ENCODE results near the gene OR13C4. TPM values are rescaled to one million over a fixed set of nuclear protein-coding genes. Genes with fewer than 3 reads are reported as not detected.
"Not testable (repeated sequence)": the region's sequence is repeated elsewhere in the genome, so short reads cannot be mapped to it uniquely, and the experiment has no call there.

OR13C4 gene
- total RNA-seq: not detected in 2 replicates

DNA sequence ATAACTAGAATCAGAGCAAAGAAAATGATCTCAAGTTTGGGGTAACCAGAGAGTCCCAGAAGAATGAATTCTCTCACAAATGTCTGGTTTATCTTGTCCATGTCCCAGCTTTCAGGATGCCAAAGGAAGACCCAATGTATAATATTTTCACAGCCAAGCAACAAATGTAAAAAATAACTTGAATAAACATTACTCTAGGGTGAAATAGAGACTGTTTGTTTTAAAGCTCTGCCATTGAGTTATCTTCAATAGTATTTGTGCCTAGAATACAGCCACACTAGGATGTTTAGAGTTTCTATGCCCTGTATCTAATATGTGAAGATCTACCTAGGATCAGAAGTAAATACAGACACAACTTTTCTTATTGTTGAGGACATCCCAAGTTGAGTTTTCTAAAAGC is at the start of gene OR13C4:
Gene OR13C4 (minus strand): TSS at position 101 of the 400 bp plus-strand sequence. CDS start 0 bp downstream, at position 101.
- DNase-seq: no peak

- DNase-seq: no peak
Observed at GRCh38 chr9:104575456-104575855, 48.4 kb upstream of the OR13C4 start.

- DNase-seq: no peak
Observed at GRCh38 chr9:104572612-104573011, 45.6 kb upstream of the OR13C4 start.

- DNase-seq: no peak
Observed at GRCh38 chr9:104568868-104569267, 41.9 kb upstream of the OR13C4 start, which contains the start of gene OR13C8. Gene OR13C8, plus strand, starts transcription at chr9:104569168. Its CDS starts 0 bp downstream, at chr9:104569168.

DNA sequence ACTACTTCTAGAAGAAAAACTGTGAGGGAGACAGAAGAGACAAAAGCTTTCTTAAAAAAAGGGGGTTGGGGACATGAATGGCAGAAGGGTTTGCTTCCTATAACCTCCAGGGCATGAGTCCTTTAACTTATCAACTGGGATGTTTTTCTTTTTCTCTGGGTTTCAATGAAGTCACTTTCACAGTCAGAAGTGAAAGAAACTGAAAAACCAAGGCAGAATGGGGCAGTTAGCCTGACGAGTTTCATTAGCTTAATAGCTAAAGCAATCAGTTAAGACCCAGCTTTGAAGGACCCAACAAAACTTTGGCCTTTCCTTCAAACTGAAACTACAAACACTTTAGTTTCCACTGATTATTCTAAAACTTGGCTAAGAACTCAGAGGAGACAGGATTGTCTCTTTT is 37.3 kb upstream of the OR13C4 start:
- DNase-seq: no peak

GRCh38 chr9:104556830-104557634 is 30.0 kb upstream of the OR13C4 start:
- DNase-seq: no peak

GRCh38 chr9:104555521-104555920 is 28.5 kb upstream of the OR13C4 start:
- no peak for DNase-seq

GRCh38 chr9:104553261-104553660 is 26.3 kb upstream of the OR13C4 start:
- no peak for DNase-seq

- DNase-seq: no peak
Observed at GRCh38 chr9:104544644-104545043, 17.6 kb upstream of the OR13C4 start.

DNA sequence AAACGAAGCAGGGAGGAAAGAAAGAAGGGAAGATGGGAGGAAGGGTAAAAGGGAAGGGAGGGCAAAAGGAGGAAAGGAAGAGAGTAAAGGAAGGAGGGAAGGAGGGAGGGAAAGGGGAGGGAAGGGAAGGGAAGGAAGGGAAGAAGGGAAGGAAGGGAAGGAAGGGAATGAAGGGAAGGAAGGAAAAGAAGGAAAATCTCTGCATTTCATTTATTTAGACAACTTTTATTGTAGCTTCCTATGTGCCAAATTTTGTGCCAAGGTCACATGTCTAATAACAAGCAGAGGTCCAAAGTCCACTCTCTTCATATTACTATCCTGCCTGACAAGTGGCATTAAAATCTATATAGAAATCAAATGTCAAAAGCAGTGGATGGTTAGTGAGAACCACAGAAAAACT is 12.3 kb upstream of the OR13C4 start:
- DNase-seq: no peak

DNA sequence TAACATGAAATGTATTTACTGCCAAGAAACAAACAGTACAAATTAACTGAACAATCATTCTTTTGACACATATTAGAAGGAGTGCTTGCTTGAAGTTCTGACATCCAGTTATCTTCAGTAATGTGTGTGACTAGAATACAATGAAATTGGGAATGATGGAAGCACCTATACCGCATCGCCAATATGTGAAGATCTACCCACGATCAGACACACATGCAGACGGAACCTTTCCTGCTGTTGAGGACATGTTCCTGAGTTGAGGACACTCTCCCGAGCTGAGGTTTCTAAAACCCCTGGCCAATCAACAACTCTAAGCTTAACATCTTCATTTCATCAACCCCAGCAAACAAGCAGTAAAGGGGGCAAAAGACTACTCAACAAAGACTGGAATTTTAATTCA is 9.7 kb upstream of the OR13C4 start, which contains the start of gene OR13C3:
Gene OR13C3 (minus strand): TSS at position 101 of the 400 bp plus-strand sequence. CDS start 133 bp downstream, outside the sequence.
- DNase-seq: no peak

DNA sequence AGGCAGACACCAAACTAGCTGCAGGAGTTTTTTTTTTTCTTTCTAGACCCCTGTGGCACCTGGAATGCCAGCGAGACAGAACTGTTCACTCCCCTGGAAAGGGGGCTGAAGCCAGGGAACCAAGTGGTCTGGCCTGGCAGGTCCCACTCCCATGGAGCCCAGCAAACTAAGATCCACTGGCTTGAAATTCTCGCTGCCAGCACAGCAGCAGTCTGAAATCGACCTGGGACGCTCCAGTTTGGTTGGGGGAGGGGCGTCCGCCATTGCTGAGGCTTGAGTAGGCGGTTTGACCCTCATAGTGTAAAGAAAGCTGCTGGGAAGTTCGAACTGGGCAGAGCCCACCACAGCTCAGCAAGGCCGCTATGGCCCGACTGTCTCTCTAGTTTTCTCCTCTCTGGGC is 6.8 kb downstream of the OR13C4 start:
- not testable (repeated sequence) for DNase-seq

- no peak for DNase-seq
Observed at GRCh38 chr9:104514901-104515300, 12.1 kb downstream of the OR13C4 start.

DNA sequence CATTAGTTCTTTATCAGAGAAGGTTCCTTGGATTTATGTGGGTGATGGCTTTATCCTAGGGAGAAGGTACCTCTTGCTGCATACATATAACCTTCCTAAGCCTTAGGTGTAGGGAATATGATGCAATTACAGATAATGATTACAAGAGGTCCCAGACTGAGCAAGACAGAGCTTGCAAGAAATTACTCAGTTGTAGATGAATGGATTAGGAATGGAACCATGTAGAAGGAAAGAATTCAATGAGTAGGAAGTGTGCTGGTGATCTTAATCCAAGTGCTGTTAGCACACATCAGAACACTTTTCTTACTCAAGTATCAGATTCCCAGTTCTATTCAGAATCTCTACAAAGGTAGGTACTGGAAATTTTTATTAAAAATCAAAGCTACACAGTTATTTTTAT is 20.4 kb downstream of the OR13C4 start:
- DNase-seq: no peak

DNA sequence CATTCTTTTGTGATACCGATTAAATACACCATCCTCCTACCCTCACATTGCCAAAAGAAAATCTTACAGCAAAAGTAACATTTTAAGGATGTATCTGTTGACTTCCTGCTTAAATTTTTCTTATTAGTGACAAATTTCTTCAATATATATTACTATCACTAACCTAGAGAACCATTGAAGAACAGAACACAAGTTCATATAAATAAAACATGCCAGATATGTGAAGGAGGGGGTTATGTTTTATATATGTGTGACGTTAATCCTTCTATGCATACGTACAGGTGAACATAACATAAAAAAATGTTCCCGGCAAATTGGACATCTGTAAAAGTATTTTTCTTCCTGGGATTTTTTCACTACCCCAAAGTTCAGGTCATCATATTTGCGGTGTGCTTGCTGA is 23.0 kb downstream of the OR13C4 start, which contains the start of gene OR13F1:
Gene OR13F1 (plus strand): TSS at position 301 of the 400 bp plus-strand sequence. CDS start 0 bp downstream, at position 301.
- no peak for DNase-seq

DNA sequence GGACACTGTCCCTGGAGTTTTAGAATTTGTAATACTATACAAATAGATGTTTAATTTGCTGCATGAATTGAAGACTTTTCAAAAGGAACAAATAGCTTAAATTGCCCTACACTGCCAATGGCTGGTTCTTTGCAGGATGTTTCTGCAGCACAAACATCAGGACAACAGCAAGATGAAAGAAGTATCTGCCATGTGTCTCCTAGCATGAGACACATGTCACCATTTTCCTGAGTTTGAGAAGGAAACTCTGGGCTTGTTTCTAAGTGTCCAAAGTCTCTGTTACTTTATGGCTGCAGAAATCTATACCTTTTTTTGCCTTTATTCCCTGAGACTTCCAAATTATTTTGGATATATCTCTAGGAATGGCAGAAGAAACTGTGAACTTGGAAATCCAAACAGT is 23.6 kb downstream of the OR13C4 start:
- DNase-seq: no peak

DNA sequence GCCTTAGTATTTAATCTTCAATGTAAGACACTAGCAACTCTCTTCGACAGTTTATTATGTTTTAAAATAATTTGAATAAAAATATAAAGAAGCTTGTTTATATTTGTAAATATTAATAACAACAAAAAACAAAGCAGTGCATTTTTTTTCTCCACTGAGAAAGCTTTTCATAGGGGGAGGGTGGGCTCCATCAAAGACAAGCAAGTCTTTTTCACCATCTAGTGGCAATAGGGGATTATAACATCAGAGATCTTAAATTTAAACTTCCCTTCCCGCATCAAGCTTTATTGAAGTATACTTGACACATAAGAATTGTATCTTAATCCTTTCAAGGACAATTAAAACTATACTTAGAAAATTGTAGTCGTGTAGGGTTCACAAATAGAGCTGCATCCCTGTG is 32.2 kb downstream of the OR13C4 start:
- no peak for DNase-seq

DNA sequence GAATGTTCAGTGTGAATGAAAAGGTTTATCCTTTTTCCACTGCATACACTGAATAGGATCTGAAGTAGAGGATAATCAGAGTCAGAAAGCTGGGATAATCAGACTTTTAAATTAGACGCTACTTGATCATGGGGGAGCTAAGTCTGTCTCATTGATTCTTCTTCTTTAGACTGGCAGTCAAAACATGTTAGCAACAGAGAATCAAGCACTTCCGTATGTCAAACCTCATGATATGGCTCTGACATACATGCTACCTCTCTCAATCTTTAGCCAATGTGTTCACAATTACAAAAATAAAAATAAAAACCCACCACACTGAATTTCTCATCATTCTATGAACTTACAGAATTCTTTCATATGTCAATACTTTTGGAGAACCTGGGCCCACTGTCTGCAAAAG is 42.0 kb downstream of the OR13C4 start:
- no peak for DNase-seq

DNA sequence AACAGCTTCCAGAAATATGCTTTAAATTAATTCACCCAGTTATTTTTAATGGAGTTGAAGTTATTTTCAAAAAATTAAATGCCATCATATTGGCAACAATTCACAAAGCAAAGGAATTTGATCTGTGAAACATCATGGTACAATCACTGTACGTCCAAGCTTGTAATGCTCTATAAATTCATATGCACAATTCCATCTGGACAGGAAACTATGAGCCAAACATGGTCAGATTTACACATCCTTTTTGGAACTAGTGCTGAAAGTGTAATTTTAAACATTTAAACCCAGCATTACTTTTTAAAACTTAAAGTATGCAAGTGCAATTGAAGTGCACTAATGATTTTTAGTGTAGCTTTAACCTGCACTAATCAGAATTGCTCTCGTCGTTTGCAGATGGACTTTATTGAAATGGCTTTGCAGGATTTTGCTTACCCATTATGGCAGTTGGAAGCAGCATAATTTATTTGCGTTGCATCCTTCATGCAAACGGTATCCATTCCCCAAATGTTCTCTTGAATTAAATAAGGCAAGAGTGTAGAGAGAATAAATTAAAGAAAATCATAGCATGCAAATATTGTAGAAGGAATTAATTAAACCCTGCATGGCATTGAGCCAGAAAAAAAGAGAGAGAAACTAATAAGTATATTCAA is 44.0 kb downstream of the OR13C4 start:
- no peak for DNase-seq

Data from dermis blood vessel endothelial cell (primary cell).